COLO668 (cell line): ENCODE data around the gene RIMBP2.
A peak's percentile ranks its signal among the peaks of the same experiment; 100 is the strongest.
"Not testable (repeated sequence)": the region's sequence is repeated elsewhere in the genome, so short reads cannot be mapped to it uniquely, and the experiment has no call there.

Source experiments
- DNase-seq: peaks from one replicate; lab custom pipeline; 2025; ENCODE audit not compliant: unreplicated experiment; lab: John Stamatoyannopoulos, UW

RIMBP2 gene

DNA sequence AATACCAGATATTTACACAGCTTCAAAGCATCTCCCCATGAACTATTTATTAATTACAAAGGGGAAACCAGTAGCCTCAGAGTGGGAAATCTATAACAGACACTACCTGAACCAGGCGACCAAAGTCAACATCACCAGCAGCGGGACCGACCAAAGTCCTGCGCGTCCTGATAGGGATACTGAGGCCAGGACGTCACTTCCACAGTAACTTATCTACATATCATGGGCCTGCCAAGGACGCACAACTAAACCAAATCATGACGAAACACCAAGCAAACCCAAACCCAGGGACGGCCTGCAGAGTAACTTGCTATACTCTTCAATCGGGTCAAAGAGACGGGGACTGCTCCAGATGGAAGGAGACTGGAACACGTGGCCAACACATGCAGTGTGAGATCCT lies 26.0 kb upstream of the RIMBP2 start:
- DNase-seq: no peak

DNA sequence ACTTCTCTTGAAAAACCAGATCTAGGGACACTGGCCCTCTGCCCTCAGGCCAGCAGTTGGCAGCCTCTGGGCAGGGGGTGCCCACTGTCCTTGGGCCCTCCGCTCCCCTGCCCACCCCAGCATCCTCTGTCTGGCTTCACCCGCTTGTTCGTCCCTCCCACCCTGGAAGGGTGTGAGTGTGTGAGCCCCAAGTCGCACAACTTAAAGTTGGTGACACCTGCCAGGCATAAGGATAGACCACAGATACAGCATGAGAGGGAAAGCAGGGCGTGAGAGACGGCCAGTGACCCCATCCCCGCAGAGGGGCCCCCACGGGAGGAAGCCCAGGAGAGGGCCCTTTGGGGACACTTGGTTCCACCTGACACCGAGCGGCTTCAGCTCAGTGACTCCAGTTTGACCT lies 23.5 kb upstream of the RIMBP2 start:
- DNase-seq: no peak

DNA sequence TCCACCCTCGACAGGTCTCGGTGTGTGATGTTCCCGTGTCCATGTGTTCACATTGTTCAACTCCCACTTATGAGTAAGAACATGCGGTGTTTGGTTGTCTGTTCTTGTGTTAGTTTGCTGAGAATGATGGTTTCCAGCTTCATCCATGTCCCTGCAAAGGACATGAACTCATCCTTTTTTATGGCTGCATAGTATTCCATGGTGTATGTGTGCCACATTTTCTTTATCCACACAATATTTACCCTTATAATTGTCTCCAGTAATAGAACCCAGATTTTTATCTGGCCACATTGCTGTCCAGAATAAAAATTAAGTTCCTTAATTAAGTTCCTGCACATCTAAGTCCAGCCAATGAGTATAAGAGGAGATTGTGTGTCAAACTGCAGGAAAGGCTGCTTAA lies 22.3 kb upstream of the RIMBP2 start:
- DNase-seq: not testable (repeated sequence)

DNA sequence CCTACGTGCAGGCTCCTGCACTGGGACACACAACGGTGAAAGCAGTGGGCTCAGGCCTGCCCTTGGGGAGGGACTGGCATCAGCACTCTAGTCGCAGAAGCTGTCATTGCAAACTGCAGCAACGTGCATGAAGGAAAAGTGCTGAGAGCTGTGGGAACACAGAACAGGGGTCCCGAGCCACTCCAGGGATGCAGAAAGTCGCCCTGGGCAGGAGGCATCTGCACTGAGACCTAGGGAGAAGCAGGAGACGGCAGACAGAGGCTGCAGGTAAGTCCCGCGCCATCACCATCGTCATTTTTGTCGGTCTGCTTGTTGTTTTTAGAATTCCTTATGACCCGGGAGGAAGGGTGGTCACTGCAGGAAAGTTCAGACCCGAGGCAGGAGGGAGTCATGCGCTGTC lies 21.6 kb upstream of the RIMBP2 start:
- DNase-seq: no peak

DNA sequence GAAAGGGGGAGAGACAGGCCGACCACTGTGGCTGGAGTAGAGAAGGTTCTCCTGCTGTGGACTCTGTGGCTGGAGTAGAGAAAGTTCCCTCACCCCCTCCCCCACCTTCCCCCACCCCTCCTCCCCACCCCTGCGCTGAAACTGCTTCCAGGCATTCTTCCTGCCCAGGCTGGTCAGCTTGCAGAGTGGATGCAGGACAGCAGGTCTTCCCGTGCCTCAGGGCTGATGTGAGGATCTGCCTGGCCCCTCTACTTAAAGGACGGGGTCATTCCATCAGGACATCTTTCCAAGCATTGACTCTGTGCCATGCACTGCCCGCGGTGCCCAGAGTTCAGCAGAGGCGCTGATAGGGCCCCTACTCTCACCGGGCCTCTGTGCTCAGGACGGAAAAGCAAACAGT lies 13.2 kb upstream of the RIMBP2 start:
- DNase-seq: no peak

DNA sequence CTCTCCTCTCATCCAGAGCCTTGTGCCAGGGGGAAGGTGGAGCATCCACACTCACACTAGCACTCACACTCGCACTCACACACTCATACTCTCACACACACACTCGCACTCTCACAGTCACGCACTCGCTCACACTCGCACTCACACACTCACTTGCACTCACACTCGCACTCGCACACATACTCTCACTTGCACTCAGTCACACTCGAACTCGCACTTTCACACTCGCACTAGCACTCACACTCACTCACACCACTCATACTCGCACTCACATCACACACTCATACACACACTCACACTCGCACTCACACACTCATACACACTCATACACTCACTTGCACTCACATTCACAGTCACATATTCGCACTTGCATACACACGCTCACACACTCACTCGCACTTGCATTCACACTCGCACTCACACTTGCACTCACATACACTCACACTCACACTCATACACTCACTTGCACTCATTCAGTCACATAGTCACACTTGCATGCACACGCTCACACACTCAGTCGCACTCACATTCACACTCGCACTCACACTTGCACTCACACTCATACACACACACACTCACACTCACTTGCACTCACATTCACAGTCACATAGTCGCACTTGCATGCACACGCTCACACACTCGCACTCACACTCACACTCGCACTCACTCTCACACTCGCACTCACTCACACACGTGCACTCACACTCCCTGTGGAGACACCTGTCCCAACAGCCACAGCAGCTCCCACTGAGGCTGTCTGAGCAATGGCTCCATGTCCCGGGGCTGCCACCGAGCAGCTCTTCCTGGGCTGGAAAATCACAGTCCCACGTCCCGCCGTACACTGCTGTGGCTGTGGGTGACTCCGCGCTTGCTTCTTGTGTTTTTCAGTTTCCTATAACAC lies 12.3 kb upstream of the RIMBP2 start:
- DNase-seq: no peak

DNA sequence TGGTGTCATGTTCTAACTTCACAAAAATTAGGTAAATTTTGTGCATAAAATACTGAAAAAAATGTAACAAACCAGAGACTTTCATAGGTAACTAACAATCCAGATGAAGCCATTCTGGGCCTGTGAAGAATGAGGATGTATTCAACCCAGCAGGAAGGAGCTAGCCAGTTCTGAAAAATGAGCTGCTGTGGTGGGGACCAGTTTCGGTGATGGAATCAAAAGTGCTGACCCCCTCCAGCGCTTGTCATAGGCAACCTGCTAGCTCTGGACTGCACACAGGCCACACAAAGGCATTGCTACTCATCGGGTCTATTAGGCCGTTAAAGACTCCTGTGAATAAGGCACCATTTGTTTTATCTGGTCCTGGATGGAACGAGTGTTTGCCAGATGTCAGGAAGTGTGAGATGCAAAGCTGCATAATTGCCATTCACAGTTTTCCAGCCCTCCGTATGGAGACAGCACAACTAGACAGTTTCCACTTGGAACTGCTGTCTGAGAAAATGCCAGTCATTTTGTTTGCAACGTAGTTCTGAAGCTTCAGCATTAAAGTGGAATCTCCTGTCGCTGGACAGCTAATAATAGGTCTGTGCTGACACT lies 3.3 kb upstream of the RIMBP2 start:
- DNase-seq: no peak

DNA sequence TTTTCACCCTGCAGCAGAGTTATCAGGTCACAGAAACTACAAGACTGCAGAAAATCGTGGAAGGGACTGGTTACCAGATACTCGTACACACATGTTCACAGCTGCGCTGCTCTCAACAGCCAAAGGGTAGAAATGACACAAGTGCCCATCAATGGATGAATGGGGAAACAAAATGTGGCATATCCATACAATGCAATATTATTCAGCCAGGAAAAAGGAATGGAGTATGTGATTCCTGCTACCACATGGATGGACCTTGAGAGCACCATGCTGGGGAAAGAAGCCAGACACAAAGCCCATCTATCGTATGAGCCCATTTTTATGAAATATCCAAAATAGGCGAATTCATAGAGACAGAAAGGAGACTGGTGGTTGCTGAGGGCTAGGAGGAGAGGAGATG lies 1.7 kb upstream of the RIMBP2 start:
- no peak for DNase-seq

DNA sequence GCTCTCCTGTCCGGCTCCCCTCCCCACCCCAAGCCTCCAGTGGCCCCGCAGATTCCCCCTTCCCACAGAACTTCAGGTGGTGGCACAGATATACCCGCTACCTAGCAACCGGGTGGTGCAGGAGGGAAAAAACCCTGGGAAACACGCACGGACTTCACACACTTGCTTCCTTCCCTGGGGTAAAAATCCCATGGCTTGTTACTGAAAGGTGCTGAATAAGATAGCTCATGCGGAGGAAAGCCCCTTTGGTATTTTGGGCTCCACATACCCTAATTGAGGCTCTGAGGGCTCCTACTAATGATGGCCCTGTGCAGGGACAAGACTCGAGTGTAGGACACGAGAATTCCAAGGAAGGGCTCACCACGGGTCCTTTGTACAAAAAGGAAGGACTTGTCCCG lies 869 bp upstream of the RIMBP2 start:
- no peak for DNase-seq

DNA sequence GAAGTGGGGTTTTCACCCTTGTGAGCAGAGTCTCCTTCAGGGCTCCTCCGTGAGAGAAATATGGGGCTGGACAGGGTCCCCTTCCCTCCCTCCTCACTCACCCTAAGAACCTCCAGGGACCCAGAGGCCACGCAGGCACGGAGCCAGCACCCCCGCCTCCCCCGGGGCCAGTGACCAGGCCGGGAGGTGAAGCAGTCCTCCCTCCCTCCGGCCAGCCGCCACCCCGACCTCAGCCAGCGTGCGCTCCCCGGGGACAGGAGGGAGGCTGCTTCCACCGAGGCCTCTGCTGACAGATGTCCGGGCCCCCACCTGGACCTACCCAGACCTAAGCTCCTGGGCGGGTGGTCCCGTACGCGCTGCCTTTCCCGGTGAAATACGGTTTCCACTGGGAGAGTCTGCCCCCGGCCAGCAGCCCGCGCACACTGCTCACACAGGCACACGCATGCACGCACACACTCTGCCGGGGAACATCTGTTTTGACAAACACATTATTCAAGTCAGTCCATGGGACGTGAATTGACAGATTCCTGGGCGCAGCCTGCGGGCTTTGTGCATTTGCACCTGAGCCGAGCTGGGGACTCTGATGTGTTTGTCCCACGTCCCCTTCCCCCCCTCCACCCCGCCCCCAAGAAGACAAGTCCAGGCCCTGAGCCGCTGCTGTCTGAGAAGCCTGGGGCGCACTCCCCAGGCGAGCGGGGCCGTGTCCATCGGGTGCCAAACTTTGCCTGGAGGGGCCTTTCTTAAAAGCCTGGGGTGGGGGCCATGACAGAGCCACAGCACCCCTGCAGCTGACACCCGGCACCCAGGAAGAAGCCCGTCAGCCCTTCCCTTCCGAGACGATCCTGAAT lies 725 bp downstream of the RIMBP2 start:
- DNase-seq: peak; percentile 27

DNA sequence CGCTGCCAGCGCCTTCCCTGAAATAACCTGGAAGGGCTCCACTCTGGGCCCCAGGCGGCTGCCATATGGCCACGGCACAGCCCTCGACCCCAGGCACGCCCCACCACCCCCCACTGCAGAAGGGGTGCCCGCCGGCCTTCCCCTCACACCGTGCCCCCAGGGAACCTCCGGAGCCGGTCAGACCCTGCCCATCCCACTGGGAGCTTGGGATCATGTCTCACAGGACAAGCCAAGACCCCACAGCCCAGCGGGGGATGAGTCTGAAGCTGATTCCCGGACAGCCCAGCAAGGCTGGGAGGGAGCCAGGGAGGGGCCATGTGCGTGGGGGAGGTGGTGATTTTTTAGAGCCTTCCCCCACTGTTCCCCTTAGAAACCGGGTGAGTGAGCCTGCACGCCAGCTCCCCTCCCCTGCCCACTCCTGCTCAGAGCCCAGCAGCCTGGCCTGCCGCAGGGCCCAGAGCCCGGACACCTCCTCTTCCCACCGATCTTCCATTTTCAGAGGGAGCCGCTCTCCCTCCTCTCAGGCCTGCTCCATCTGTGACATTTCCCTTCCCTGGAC lies 1.4 kb downstream of the RIMBP2 start:
- DNase-seq: peak; percentile 12

DNA sequence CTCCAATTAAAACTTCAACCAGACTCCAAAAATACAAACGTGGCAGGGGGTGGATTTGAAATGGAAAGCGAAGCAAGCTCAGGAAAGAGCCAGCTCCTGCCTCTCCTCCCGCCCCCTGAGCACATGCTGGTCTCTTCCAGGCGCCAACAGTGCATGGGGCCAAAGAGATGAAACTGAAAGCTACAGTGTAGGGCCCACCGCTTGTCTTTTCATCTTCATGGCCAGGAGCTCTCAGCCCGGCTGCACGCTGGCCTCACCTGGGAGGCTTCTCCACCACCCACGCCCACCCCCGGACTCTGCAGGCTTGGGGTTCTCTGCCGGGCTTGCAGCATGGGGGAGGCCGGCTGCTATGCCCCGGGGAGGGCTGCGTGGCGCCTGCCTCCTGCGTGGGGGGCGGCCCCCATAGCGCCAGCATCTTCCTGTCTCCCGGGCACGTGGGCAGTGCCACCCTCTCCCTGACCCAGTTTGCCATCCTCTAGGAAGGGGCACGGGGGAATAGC lies 2.0 kb downstream of the RIMBP2 start:
- DNase-seq: peak; percentile 20

DNA sequence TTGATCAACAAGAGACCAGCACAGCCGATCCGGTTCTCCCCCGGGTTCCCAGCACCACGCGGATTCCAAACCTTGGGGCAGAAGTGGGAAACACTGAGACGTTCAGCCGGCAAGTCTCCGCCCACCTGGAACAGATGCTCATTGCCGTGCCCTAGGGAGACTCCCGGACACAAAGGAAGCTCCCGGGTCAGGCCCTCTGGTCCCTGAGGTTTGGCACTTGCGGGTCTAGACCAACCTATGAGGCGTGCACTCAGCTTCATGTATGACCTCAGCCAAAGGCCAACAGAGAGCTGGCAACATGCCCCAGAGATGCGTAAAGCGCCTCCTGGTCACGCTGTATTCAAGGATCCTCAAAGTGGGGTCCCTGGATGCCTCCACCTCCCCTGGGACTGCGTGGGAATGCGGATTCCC lies 2.5 kb downstream of the RIMBP2 start:
- DNase-seq: peak; percentile 52

DNA sequence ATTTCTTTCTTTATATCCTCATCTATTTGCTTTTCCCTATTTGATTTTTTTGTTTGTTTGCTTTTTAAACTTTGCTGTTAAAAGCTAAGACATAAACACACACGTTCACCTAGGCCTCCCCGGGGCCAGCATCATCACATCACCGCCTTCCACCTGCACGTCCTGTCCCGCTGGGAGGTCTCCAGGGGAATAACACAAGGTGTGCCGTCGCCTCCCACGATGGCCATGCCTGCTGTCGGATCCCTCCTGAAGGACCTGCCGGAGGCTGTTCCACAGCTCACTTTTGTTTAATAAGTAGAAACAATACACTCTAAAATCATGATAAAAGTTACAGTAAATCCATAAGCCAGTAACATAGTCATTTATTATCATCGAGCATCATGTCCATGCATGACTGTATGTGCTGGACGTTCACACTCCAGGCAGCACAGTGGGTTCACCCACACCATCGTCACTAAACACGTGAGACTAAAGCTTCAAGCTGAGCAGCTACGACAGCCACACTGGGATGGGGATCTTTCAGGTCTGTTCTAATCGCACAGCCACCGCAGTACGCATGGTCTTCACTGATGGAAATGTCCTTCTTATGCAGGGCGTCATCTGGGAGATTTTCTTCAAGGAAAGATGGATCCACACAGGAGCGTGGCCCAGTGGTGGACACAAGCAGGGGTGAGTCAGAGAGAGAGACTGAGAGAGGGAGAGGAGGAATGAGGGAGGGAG lies 3.6 kb downstream of the RIMBP2 start:
- no peak for DNase-seq

DNA sequence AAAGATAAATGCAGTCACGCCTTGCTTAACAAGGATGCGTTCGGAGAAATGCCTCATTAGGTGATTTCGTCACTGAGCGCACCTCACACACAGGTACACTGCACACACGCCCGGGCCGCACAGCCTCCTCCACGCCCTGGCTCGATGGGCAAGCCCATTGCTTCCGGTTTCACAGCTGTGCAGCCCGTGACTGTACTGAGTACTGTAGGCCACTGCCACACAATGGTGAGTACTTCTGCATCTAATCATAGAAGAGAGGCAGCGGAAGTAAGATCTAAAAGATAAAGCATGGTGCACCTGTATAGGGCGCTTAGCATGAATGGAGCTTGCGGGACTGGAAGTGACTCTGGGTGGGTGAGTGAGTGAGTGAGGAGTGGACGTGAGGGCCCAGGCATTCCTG lies 4.3 kb downstream of the RIMBP2 start:
- DNase-seq: peak; percentile 63

DNA sequence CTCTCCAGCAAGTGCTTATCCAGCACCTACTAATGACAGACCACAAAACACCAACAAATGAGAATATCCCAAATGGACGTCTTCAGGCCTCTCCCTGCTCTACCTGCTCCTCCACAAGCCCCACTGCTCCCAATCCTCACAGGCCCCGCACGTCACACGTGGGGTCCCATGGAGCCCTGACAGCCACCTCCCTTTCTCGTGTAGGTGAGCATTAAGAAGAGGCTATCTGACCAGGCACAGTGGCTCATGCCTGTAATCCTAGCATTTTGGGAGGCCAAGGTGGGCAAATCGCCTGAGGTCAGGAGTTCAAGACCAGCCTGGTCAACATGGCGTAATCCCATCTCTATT lies 5.4 kb downstream of the RIMBP2 start:
- DNase-seq: no peak

DNA sequence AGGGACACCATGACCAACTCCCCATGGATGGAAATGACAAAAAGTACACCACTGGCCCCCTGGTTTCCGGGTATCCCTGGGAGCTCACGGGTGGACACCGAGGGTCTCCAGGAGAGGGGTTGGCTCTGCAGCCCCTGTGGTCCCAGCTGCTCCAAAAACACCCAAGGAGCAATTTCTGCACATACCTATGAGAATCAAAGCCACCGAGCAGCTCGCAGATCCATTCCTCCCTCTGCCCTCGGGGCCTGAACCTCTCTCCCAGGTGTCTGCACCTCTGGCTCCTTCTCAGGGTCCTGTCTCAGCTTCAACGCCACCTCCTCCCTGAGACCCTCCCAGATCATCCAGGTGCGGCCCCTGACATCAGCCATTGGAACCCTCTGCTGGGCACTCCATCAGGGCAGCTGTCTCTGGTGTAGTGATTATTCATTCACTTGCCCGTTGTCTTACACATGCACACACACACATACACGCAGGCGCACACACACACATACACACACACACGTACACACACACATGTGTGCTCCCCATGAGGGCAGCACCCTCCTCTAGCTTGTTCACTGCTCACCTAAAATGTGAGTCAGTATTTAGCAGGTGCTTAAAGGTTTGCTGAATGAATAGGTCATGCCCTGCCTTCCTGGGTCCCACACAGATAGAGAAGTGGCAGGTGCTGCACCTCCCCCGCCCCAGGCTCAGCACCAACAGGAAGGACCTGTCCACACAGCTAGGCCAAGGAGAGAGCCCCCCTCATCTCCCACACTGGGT lies 5.9 kb downstream of the RIMBP2 start:
- DNase-seq: peak; percentile 32

DNA sequence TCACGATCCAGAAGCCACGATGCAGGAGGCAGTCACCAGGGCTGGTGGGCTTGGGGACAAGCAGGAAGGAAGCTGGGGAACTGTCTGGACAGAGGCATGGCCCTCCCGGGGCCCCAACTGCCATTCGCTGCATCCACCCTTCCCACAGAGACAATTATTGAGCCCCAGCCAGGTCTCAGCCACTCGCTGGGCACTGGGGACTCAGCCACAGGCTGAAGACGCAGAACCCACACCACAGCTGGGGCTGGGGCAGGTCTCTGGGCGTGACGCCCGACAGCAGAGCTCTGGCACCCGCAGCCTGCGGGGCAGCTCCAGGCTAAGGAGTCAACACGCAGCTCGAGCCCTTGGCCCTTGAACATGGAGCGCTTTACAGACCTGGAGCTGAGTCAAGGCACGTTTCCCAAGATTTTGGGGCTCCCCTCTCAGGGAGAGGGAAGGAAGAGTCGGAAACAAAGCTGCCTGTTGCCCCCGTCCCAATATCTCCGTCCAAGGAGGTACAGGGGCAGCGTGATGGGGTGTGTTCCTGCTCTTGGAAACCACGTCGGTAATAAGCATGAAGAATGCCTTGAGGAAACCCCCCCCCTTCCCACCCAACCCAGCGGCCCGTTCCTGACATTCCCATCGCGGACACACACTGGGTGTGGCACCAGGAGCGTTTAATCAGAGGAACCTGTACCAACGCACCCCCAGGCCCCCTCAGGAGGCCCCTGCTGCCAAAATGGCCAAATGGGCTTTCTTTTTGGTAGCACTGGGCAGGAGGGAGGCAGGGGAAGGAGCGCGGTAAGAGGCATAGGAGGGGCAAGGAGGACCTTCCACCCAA lies 6.7 kb downstream of the RIMBP2 start:
- no peak for DNase-seq

DNA sequence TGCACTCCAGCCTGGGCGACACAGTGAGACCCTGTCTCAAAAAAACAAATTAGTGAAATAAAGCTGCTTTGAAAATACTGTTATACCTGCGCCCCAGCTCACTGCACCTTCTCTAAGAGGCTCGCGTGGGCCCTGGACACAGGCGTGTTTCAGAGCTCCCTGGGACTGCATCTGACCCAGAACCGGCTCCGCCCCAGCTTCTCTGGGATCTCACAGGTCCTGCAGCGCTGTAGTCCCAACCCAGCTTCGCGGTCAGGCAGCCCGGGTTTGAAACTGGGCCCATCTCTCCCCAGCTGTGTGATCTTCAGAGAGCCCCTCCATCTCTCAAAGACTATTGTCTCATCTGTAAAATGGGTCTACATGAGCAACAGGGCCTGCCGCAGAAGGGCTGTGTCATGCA lies 7.5 kb downstream of the RIMBP2 start:
- no peak for DNase-seq
